Activated CD4-positive, alpha-beta memory T cell treated with anti-CD3 and anti-CD28 coated beads, Interleukin-2, amount 10 ng/mL, durations not matched to agents 7 days and 5 days (primary cell): ENCODE data around the gene PRR15. TPM values are rescaled to one million over a fixed set of nuclear protein-coding genes. Genes with fewer than 3 reads are reported as not detected.
"Not testable (repeated sequence)": the region's sequence is repeated elsewhere in the genome, so short reads cannot be mapped to it uniquely, and the experiment has no call there.

Experiments
- CTCF ChIA-PET: fragments of 350-600 bp; sonication (Branson Sonifier 250); formaldehyde crosslinking; loops from one replicate; lab custom pipeline; 2021; ENCODE audit warnings: antibody characterized with exemption, inconsistent platforms; lab: Charles Lee
- POLR2A ChIA-PET: fragments of 350-600 bp; sonication (Branson Sonifier 250); formaldehyde crosslinking; loops from one replicate; lab custom pipeline; 2021; ENCODE audit warnings: antibody characterized with exemption; lab: Charles Lee
- DNase-seq: peaks from one replicate; pipeline ENCODE4 v3.0.0-alpha.2; 2020
- H3K27ac Mint-ChIP-seq: one replicate; pipeline ENCODE4 v1.8.0; 2021; ENCODE audit warnings: mild to moderate bottlenecking, mixed read lengths
- H3K27me3 Mint-ChIP-seq: one replicate; pipeline ENCODE4 v1.8.0; 2021; ENCODE audit warnings: mixed read lengths
- H3K36me3 Mint-ChIP-seq: one replicate; pipeline ENCODE4 v1.8.0; 2021; ENCODE audit warnings: low read depth, mixed read lengths
- H3K4me1 Mint-ChIP-seq: one replicate; pipeline ENCODE4 v1.8.0; 2021; ENCODE audit warnings: mixed read lengths
- H3K4me3 Mint-ChIP-seq: one replicate; pipeline ENCODE4 v1.8.0; 2021; ENCODE audit warnings: mild to moderate bottlenecking, mixed read lengths
- H3K9me3 Mint-ChIP-seq: one replicate; pipeline ENCODE4 v1.8.0; 2021; ENCODE audit warnings: mixed read lengths
- total RNA-seq, 2 experiments: library from RNA; stranded (reverse); gene quantifications; one replicate each; pipeline ENCODE4 v1.2.3, GENCODE V29; 2021

The PRR15 gene
- total RNA-seq = not detected

GRCh38 chr7:29563590-29564495 lies at the start of gene PRR15:
PRR15 (plus strand) TSS chr7:29563835; CDS start chr7:29566330, 2,495 bp downstream.
- H3K36me3 Mint-ChIP-seq = peaks cover 4% of the 10 kb centered on the region

GRCh38 chr7:29516491-29516890 lies 47.1 kb upstream of the PRR15 start:
- no peaks in the 10 kb centered on the region for H3K36me3 Mint-ChIP-seq
- no peaks in the 10 kb centered on the region for H3K27me3 Mint-ChIP-seq
- CTCF ChIA-PET = no interaction called here
- H3K9me3 Mint-ChIP-seq = no peaks in the 10 kb centered on the region
- H3K4me1 Mint-ChIP-seq = no peaks in the 10 kb centered on the region
- DNase-seq = no peak
- POLR2A ChIA-PET = no interaction called here
- no peak overlapping the region for H3K27ac Mint-ChIP-seq
- H3K4me3 Mint-ChIP-seq = no peak overlapping the region

More at GRCh38 chr7:29563590-29564495, at the start of gene PRR15:
- Mint-ChIP-seq H3K27ac (no peak within 1 kb of the TSS), H3K4me3 (peak within 1 kb of the TSS; percentile 62), H3K27me3 (peaks cover 67% of the 10 kb centered on the region), H3K4me1 (peaks cover 22% of the 10 kb centered on the region), H3K9me3 (no peaks in the 10 kb centered on the region)
- CTCF ChIA-PET = no interaction called here
- DNase-seq = no peak
- POLR2A ChIA-PET = no interaction called here

DNA sequence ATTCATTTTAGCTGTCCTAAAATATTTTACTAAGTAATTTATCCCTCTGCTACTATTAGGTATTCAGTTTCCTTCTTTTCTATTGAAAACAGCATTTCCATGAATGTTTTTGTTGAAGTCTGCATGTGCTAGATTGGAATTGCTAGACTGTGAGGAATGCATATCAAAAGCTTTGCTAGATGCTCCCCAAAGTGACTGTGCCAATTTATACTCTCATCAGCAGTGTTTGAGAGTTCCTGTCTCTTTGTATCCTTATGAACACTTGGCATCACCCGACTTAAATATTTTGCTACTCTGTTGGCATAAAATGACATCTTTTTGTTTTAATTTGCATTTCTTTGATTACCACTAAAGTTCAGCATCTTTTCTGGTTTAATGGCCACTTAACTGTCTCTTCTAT lies 45.0 kb upstream of the PRR15 start:
- ChIA-PET CTCF (no interaction called here), POLR2A (no interaction called here)
- H3K27ac Mint-ChIP-seq = no peak overlapping the region
- DNase-seq = no peak
- no peaks in the 10 kb centered on the region for H3K27me3 Mint-ChIP-seq
- H3K4me3 Mint-ChIP-seq = no peak overlapping the region
- H3K36me3 Mint-ChIP-seq = no peaks in the 10 kb centered on the region
- no peaks in the 10 kb centered on the region for H3K9me3 Mint-ChIP-seq
- no peaks in the 10 kb centered on the region for H3K4me1 Mint-ChIP-seq

DNA sequence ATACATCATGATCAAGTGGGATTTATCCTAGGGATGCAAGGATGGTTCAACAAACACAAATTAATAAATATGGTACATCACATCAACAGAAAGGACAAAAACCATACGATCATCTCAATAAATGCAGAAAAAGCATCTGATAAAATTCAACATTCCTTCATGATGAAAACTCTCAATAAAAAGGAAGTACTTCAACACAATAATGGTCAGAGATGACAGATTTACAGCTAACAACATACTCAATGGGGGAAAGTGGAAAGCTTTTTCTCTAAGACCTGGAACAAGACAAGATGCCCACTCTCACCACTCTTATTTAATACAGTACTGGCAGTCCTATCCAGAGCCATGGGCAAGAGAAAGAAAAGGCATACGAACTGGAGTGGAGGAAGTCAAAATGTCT lies 39.9 kb upstream of the PRR15 start:
- H3K27me3 Mint-ChIP-seq = peaks cover 3% of the 10 kb centered on the region

GRCh38 chr7:29527505-29528108 lies 36.0 kb upstream of the PRR15 start:
- peaks cover 5% of the 10 kb centered on the region for H3K27me3 Mint-ChIP-seq
- H3K4me3 Mint-ChIP-seq = no peak overlapping the region
- H3K36me3 Mint-ChIP-seq = no peaks in the 10 kb centered on the region
- CTCF ChIA-PET = no interaction called here
- H3K27ac Mint-ChIP-seq = no peak overlapping the region
- H3K4me1 Mint-ChIP-seq = no peaks in the 10 kb centered on the region
- peaks cover 5% of the 10 kb centered on the region for H3K9me3 Mint-ChIP-seq
- POLR2A ChIA-PET = no interaction called here
- DNase-seq = no peak

More for the DNA sequence above, 39.9 kb upstream of the PRR15 start:
- no peak for DNase-seq
- Mint-ChIP-seq H3K36me3 (no peaks in the 10 kb centered on the region), H3K27ac (no peak overlapping the region), H3K4me3 (no peak overlapping the region), H3K4me1 (no peaks in the 10 kb centered on the region), H3K9me3 (no peaks in the 10 kb centered on the region)
- ChIA-PET POLR2A (no interaction called here), CTCF (no interaction called here)

GRCh38 chr7:29528526-29528925 lies 35.1 kb upstream of the PRR15 start:
- H3K4me1 Mint-ChIP-seq, H3K9me3 Mint-ChIP-seq, CTCF ChIA-PET, DNase-seq, POLR2A ChIA-PET, H3K4me3 Mint-ChIP-seq, H3K36me3 Mint-ChIP-seq, H3K27me3 Mint-ChIP-seq, H3K27ac Mint-ChIP-seq: not testable (repeated sequence)

DNA sequence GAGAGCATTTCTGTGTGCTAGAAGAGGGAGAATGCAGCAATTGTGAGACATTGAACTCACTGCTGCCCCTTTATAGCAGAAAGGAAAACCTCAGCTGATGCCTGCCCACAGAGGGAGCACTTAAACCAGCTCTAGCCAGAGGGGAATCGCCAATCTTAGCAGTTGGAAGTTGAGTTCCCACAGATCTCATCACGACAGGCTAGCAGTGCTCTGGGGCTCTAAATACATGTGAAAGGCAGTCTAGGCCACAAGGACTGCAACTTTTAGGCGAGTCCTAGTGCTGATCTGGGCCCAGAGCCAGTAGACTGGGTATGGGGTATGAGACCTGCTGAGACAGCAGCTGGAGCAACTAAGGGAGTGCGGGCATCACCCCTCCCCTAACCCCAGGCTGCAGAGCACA lies 25.2 kb upstream of the PRR15 start:
- ChIA-PET POLR2A (no interaction called here), CTCF (no interaction called here)
- Mint-ChIP-seq H3K9me3 (no peaks in the 10 kb centered on the region), H3K36me3 (no peaks in the 10 kb centered on the region), H3K4me1 (no peaks in the 10 kb centered on the region), H3K27ac (no peak overlapping the region), H3K27me3 (peaks cover 2% of the 10 kb centered on the region), H3K4me3 (no peak overlapping the region)
- DNase-seq = no peak

GRCh38 chr7:29539471-29539870 lies 24.2 kb upstream of the PRR15 start:
- ChIA-PET POLR2A (no interaction called here), CTCF (no interaction called here)
- Mint-ChIP-seq H3K4me3 (no peak overlapping the region), H3K4me1 (no peaks in the 10 kb centered on the region), H3K27ac (no peak overlapping the region), H3K9me3 (no peaks in the 10 kb centered on the region), H3K36me3 (no peaks in the 10 kb centered on the region), H3K27me3 (peaks cover 4% of the 10 kb centered on the region)
- no peak for DNase-seq

DNA sequence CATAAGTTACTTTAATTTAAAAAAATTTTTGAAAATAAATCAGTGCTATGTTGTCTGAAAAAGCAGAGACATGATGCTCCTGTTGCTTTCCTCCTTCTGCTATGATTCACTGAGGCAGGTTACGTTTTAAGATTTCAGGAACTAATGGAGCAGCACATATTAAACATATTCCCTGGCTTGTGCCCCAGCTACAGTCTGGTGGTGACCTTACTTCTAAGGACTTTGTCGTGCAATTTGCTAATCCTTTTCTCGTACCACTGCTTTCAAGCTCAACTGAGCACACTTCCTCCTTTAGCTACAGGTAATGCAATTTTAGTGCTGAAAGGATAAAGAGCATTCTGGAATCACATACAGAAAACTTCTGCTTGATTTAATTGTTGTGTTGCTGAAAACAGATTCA lies 16.2 kb upstream of the PRR15 start:
- DNase-seq = no peak
- peaks cover 14% of the 10 kb centered on the region for H3K27me3 Mint-ChIP-seq
- no peaks in the 10 kb centered on the region for H3K9me3 Mint-ChIP-seq
- ChIA-PET POLR2A (no interaction called here), CTCF (no interaction called here)
- H3K27ac Mint-ChIP-seq = no peak overlapping the region
- H3K4me1 Mint-ChIP-seq = no peaks in the 10 kb centered on the region
- H3K4me3 Mint-ChIP-seq = no peak overlapping the region
- H3K36me3 Mint-ChIP-seq = no peaks in the 10 kb centered on the region

- DNase-seq = no peak
- Mint-ChIP-seq H3K4me3 (no peak overlapping the region), H3K9me3 (no peaks in the 10 kb centered on the region), H3K4me1 (no peaks in the 10 kb centered on the region), H3K27ac (no peak overlapping the region), H3K36me3 (no peaks in the 10 kb centered on the region), H3K27me3 (peaks cover 10% of the 10 kb centered on the region)
- POLR2A ChIA-PET = no interaction called here
- CTCF ChIA-PET = no interaction called here
Measured at GRCh38 chr7:29548823-29549222, 14.8 kb upstream of the PRR15 start.

GRCh38 chr7:29552392-29552791 lies 11.2 kb upstream of the PRR15 start:
- ChIA-PET CTCF (no interaction called here), POLR2A (no interaction called here)
- H3K4me3 Mint-ChIP-seq = no peak overlapping the region
- H3K36me3 Mint-ChIP-seq = no peaks in the 10 kb centered on the region
- no peak overlapping the region for H3K27ac Mint-ChIP-seq
- H3K9me3 Mint-ChIP-seq = no peaks in the 10 kb centered on the region
- peaks cover 7% of the 10 kb centered on the region for H3K27me3 Mint-ChIP-seq
- DNase-seq = no peak
- H3K4me1 Mint-ChIP-seq = no peaks in the 10 kb centered on the region

- POLR2A ChIA-PET = no interaction called here
- DNase-seq = no peak
- Mint-ChIP-seq H3K27me3 (peaks cover 21% of the 10 kb centered on the region), H3K4me3 (no peak overlapping the region), H3K27ac (no peak overlapping the region), H3K36me3 (no peaks in the 10 kb centered on the region), H3K9me3 (no peaks in the 10 kb centered on the region), H3K4me1 (no peaks in the 10 kb centered on the region)
- CTCF ChIA-PET = no interaction called here
Measured at GRCh38 chr7:29555061-29555460, 8.6 kb upstream of the PRR15 start.

GRCh38 chr7:29556405-29557195 lies 7.0 kb upstream of the PRR15 start:
- Mint-ChIP-seq H3K27me3 (peaks cover 27% of the 10 kb centered on the region), H3K4me3 (no peak overlapping the region), H3K27ac (no peak overlapping the region), H3K36me3 (no peaks in the 10 kb centered on the region), H3K4me1 (no peaks in the 10 kb centered on the region), H3K9me3 (no peaks in the 10 kb centered on the region)
- ChIA-PET CTCF (no interaction called here), POLR2A (no interaction called here)
- DNase-seq = no peak
